H1 (cell line): ENCODE measurements around the gene GSTT4. TPM values are rescaled to one million over a fixed set of nuclear protein-coding genes. Genes with fewer than 3 reads are reported as not detected.

ENCODE experiments used
- CTCF ChIA-PET: fragments of 300-600 bp; sonication (Branson Sonifier 250); formaldehyde crosslinking; loops from one replicate; lab custom pipeline; 2021; ENCODE audit not compliant: partially characterized antibody; lab: Charles Lee
- POLR2A ChIA-PET: fragments of 300-600 bp; sonication (Branson Sonifier 250); formaldehyde crosslinking; loops from one replicate; lab custom pipeline; 2021; ENCODE audit warnings: inconsistent platforms; ENCODE audit not compliant: partially characterized antibody; lab: Charles Lee
- DNase-seq, 2 experiments: peaks; one replicate each; pipeline versions ENCODE4 v3.0.0 to v3.0.0-alpha.2; 2010 to 2022; ENCODE audit warnings: low spot score in 2 of 2, low read depth in 1 of 2, mixed read lengths in 1 of 2
- FAIRE-seq: peaks from 2 replicates; lab custom pipeline; 2011; peaks lifted over from hg19 to GRCh38; lab: Jason Lieb, UNC
- H2AFZ ChIP-seq: 2 replicates; pipeline ENCODE4 v1.8.1; 2012; ENCODE audit warnings: low read length, inconsistent platforms
- H2AK5ac ChIP-seq: 2 replicates; pipeline ENCODE4 v1.6.1; 2013; ENCODE audit warnings: low read depth, low read length
- H2BK120ac ChIP-seq: replicated peaks from 2 replicates; pipeline ENCODE3; 2013; ENCODE audit warnings: low read depth, low read length, inconsistent platforms
- H2BK12ac ChIP-seq: 2 replicates; pipeline ENCODE4 v1.6.1; 2013; ENCODE audit warnings: low read depth, low read length
- H2BK15ac ChIP-seq: 2 replicates; pipeline ENCODE4 v1.6.1; 2013; ENCODE audit warnings: low read length
- H2BK20ac ChIP-seq: 2 replicates; pipeline ENCODE4 v1.6.1; 2013; ENCODE audit warnings: low read length
- H2BK5ac ChIP-seq: 2 replicates; pipeline ENCODE4 v1.6.1; 2013; ENCODE audit warnings: low read depth, low read length
- H3K14ac ChIP-seq: 2 replicates; pipeline ENCODE4 v1.6.1; 2013; ENCODE audit warnings: inconsistent platforms; ENCODE audit not compliant: insufficient read length
- H3K18ac ChIP-seq: 2 replicates; pipeline ENCODE4 v1.6.1; 2013; ENCODE audit warnings: low read length; ENCODE audit errors: extremely low read depth
- H3K23ac ChIP-seq: 2 replicates; pipeline ENCODE4 v1.6.1; 2013; ENCODE audit warnings: inconsistent platforms; ENCODE audit not compliant: insufficient read length
- H3K23me2 ChIP-seq: 2 replicates; pipeline ENCODE4 v1.6.1; 2013; ENCODE audit warnings: low read depth, low read length
- H3K27ac ChIP-seq: 2 replicates; pipeline ENCODE4 v1.6.1; 2011; ENCODE audit warnings: low read depth, low read length, inconsistent platforms
- H3K27me3 ChIP-seq, 4 experiments: replicated peaks in 1 of 4; 1 replicate in 1 of 4; 2 replicates in 3 of 4; pipeline versions ENCODE4 v1.6.1 to v1.8.1; 2011 to 2013; ENCODE audit warnings: low read length in 3 of 4, mild to moderate bottlenecking in 3 of 4, inconsistent platforms in 2 of 4, mixed read lengths in 2 of 4, moderate library complexity in 1 of 4; ENCODE audit not compliant: control insufficient read depth in 3 of 4, insufficient read depth in 3 of 4; ENCODE audit errors: extremely low read depth in 1 of 4
- H3K36me3 ChIP-seq, 4 experiments: 2 replicates each; pipeline versions ENCODE4 v1.6.1 to v1.8.1; 2011 to 2013; ENCODE audit warnings: mild to moderate bottlenecking in 4 of 4, low read length in 3 of 4, moderate library complexity in 2 of 4, control low read depth in 1 of 4, inconsistent platforms in 1 of 4; ENCODE audit not compliant: insufficient read depth in 4 of 4, control insufficient read depth in 2 of 4
- H3K4ac ChIP-seq: replicated peaks from 2 replicates; pipeline ENCODE3; 2013; ENCODE audit warnings: low read length, low read depth, mixed read lengths, inconsistent platforms; ENCODE audit not compliant: insufficient read length
- H3K4me1 ChIP-seq, 4 experiments: replicated peaks in 1 of 4; 1 replicate in 1 of 4; 2 replicates in 3 of 4; pipeline versions ENCODE4 v1.6.1 to v1.8.1; 2011 to 2013; ENCODE audit warnings: low read length in 3 of 4, inconsistent platforms in 2 of 4, mixed read lengths in 1 of 4; ENCODE audit not compliant: insufficient read depth in 4 of 4, control insufficient read depth in 3 of 4
- H3K4me2 ChIP-seq, 2 experiments: 2 replicates each; pipeline versions ENCODE4 v1.6.1 to v1.8.1; 2011 to 2013; ENCODE audit warnings: low read depth in 2 of 2, low read length in 2 of 2, control low read depth in 1 of 2, inconsistent platforms in 1 of 2, mild to moderate bottlenecking in 1 of 2; ENCODE audit not compliant: insufficient read depth in 1 of 2
- H3K4me3 ChIP-seq, 4 experiments: fragments of 200-600, 300-600 bp in 1 of 4; sonication (generic), shearing (Covaris generic), sonication (Bioruptor Twin) in 1 of 4; 2 replicates each; pipeline versions ENCODE4 v1.5.1 to v1.8.1; 2011 to 2016; ENCODE audit warnings: low read length in 4 of 4, low read depth in 3 of 4, control low read depth in 2 of 4, inconsistent platforms in 2 of 4, mild to moderate bottlenecking in 2 of 4, mixed read lengths in 1 of 4, moderate library complexity in 1 of 4; ENCODE audit not compliant: insufficient read depth in 2 of 4; ENCODE audit errors: extremely low read depth in 1 of 4
- H3K56ac ChIP-seq: replicated peaks from 2 replicates; pipeline ENCODE3; 2013; ENCODE audit warnings: low read depth, mild to moderate bottlenecking, mixed read lengths, low read length, inconsistent platforms; ENCODE audit not compliant: insufficient read length
- H3K79me1 ChIP-seq: 2 replicates; pipeline ENCODE4 v1.6.1; 2013; ENCODE audit warnings: low read depth, low read length, control low read depth
- H3K79me2 ChIP-seq, 2 experiments: 2 replicates each; pipeline versions ENCODE4 v1.6.1 to v1.8.1; 2012 to 2013; ENCODE audit warnings: low read length in 2 of 2, mild to moderate bottlenecking in 2 of 2, inconsistent platforms in 1 of 2; ENCODE audit not compliant: insufficient read depth in 2 of 2, control insufficient read depth in 1 of 2
- H3K9ac ChIP-seq, 4 experiments: replicated peaks in 1 of 4; 1 replicate in 1 of 4; 2 replicates in 3 of 4; pipeline versions ENCODE4 v1.6.1 to v1.8.1; 2011 to 2013; ENCODE audit warnings: low read depth in 3 of 4, low read length in 3 of 4, control low read depth in 2 of 4, mild to moderate bottlenecking in 2 of 4, moderate library complexity in 2 of 4, inconsistent platforms in 1 of 4; ENCODE audit errors: extremely low read depth in 1 of 4
- H3K9me3 ChIP-seq, 2 experiments: 2 replicates each; pipeline versions ENCODE4 v1.6.1 to v1.8.1; 2012 to 2013; ENCODE audit warnings: mild to moderate bottlenecking in 2 of 2, moderate library complexity in 2 of 2, control low read depth in 1 of 2, inconsistent platforms in 1 of 2, low read depth in 1 of 2, low read length in 1 of 2, mixed read lengths in 1 of 2; ENCODE audit not compliant: insufficient read depth in 2 of 2
- H4K20me1 ChIP-seq, 2 experiments: replicated peaks in 1 of 2; 2 replicates each; pipeline versions ENCODE3 to v1.8.1; 2011 to 2013; ENCODE audit warnings: inconsistent platforms in 2 of 2, low read length in 2 of 2, mild to moderate bottlenecking in 1 of 2; ENCODE audit not compliant: insufficient read depth in 2 of 2, control insufficient read depth in 1 of 2
- H4K5ac ChIP-seq: 2 replicates; pipeline ENCODE4 v1.6.1; 2013; ENCODE audit warnings: low read length, low read depth, mixed read lengths, inconsistent platforms; ENCODE audit not compliant: insufficient read length
- H4K8ac ChIP-seq: 2 replicates; pipeline ENCODE4 v1.8.0; 2013; ENCODE audit warnings: mild to moderate bottlenecking, moderate library complexity, low read length, inconsistent platforms; ENCODE audit not compliant: insufficient read depth; ENCODE audit errors: extremely low read depth
- H4K91ac ChIP-seq: replicated peaks from 2 replicates; pipeline ENCODE3; 2013; ENCODE audit warnings: low read length, mixed read lengths, inconsistent platforms; ENCODE audit not compliant: insufficient read length
- BRCA1 ChIP-seq: IDR thresholded peaks from 2 replicates; pipeline ENCODE4 v1.6.1; 2012; ENCODE audit warnings: low read depth, low read length, improper control_type of control experiment
- CTBP2 ChIP-seq: IDR thresholded peaks from 2 replicates; pipeline ENCODE4 v1.7.0; 2011; ENCODE audit warnings: borderline replicate concordance, mild to moderate bottlenecking, moderate library complexity, mixed read lengths, low read length; ENCODE audit not compliant: insufficient read depth, insufficient read length
- CTCF ChIP-seq, 3 experiments: IDR thresholded peaks; 1 replicate in 2 of 3; 2 replicates in 1 of 3; pipeline versions ENCODE4 v1.5.1 to v1.6.1; 2011; ENCODE audit warnings: low read length in 3 of 3, mild to moderate bottlenecking in 3 of 3, inconsistent platforms in 2 of 3, low read depth in 1 of 3, moderate library complexity in 1 of 3; ENCODE audit not compliant: insufficient read depth in 1 of 3; ENCODE audit errors: control extremely low read depth in 1 of 3
- E2F6 ChIP-seq: IDR thresholded peaks from 2 replicates; pipeline ENCODE4 v1.6.1; 2012; ENCODE audit warnings: inconsistent platforms
- GTF2F1 ChIP-seq: IDR thresholded peaks from 2 replicates; pipeline ENCODE4 v1.6.1; 2012; ENCODE audit warnings: low read depth, low read length, improper control_type of control experiment, borderline replicate concordance
- JUND ChIP-seq: IDR thresholded peaks from 2 replicates; pipeline ENCODE4 v1.6.1; 2011; ENCODE audit warnings: mild to moderate bottlenecking, improper control_type of control experiment, low read length
- NANOG ChIP-seq: IDR thresholded peaks from 2 replicates; pipeline ENCODE4 v1.6.1; 2011; ENCODE audit warnings: low read length, low read depth, mild to moderate bottlenecking, inconsistent platforms; ENCODE audit not compliant: insufficient read depth, poor library complexity, severe bottlenecking
- RAD21 ChIP-seq, 2 experiments: IDR thresholded peaks in 1 of 2; conservative IDR thresholded peaks in 1 of 2; 2 replicates each; pipeline ENCODE4 v1.6.1; 2011; ENCODE audit warnings: low read depth in 2 of 2, low read length in 2 of 2, improper control_type of control experiment in 1 of 2, inconsistent platforms in 1 of 2, mild to moderate bottlenecking in 1 of 2, moderate library complexity in 1 of 2
- RXRA ChIP-seq: IDR thresholded peaks from 2 replicates; pipeline ENCODE4 v1.6.1; 2011; ENCODE audit warnings: low read depth, mild to moderate bottlenecking, low read length, moderate library complexity; ENCODE audit not compliant: insufficient read depth
- SIRT6 ChIP-seq: IDR thresholded peaks from one replicate; pipeline ENCODE4 v1.7.1; 2012; ENCODE audit warnings: low read length, inconsistent platforms
- SP2 ChIP-seq: IDR thresholded peaks from 2 replicates; pipeline ENCODE4 v1.6.1; 2012; ENCODE audit warnings: mild to moderate bottlenecking, low read length, inconsistent platforms
- WGBS, 2 experiments: shearing (Covaris generic) in 1 of 2; methylation state at CpG; one replicate each; pipeline versions ENCODE4 v1.1.6 to v1.1.7; 2013 to 2015; ENCODE audit warnings: low lambda C conversion rate in 2 of 2, mixed read lengths in 2 of 2, inconsistent platforms in 1 of 2, low coverage in 1 of 2, missing lambda C conversion rate in 1 of 2; ENCODE audit not compliant: insufficient replicate concordance in 2 of 2, insufficient coverage in 1 of 2, insufficient read length in 1 of 2; ENCODE audit errors: extremely low coverage in 1 of 2, missing lambda C conversion rate in 1 of 2; 5-methylcytosine and 5-hydroxymethylcytosine counted together
- polyA plus RNA-seq, 7 experiments: library from polyadenylated mRNA; depleted of rRNA in 3 of 7; stranded (reverse) in 5 of 7; unstranded in 2 of 7; fragments of >200 nt in 5 of 7; fragments of 200-250 nt in 2 of 7; gene quantifications; 1 replicate in 5 of 7; 2 replicates in 1 of 7; 4 replicates in 1 of 7; pipeline versions ENCODE4 v1.2.1 to v1.2.3, GENCODE V29; 2011 to 2013; ENCODE audit warnings: missing spikeins in 2 of 7, mixed read lengths in 2 of 7
- total RNA-seq: library from RNA; stranded (reverse); fragmentation: NEBNext Ultra II Directional; extraction: Animal tissue kit (Norgen Biotek cat#: 25700); gene quantifications from 2 replicates; pipeline ENCODE4 v1.2.1, GENCODE V29; 2021

GSTT4 gene
- total and polyA plus RNA-seq, 2 of the 8 experiments (the other 6 are each of a cell fraction or from before 2014, with no cell fraction given) = 0.14 TPM; not detected in 1

GRCh38 chr22:24043958-24044357 lies 38.7 kb upstream of the GSTT4 start:
- no peak overlapping the region for H4K8ac ChIP-seq
- TF ChIP-seq BRCA1 = no peak
- TF ChIP-seq NANOG = no peak
- no peak for TF ChIP-seq SIRT6
- TF ChIP-seq GTF2F1 = no peak
- no peak for TF ChIP-seq RXRA
- no peak for TF ChIP-seq SP2
- TF ChIP-seq E2F6 = no peak
- no peak for TF ChIP-seq CTBP2
- TF ChIP-seq CTCF (IDR thresholded peaks at IDR 0.05; ENCODE audit: control extremely low read depth in 1 of 3, insufficient read depth in 1 of 3, low read depth in 1 of 3, low read length in 3 of 3) = no peak
- no peak for TF ChIP-seq JUND
- TF ChIP-seq RAD21 (IDR thresholded peaks at IDR 0.05 in 1 of 2, conservative IDR thresholded peaks at IDR 0.05 in 1 of 2; ENCODE audit: low read depth in 2 of 2, low read length in 2 of 2) = no peak

More at GRCh38 chr22:24043958-24044357, 38.7 kb upstream of the GSTT4 start:
- Histone ChIP-seq H2BK5ac (no peak overlapping the region), H2BK20ac (no peak overlapping the region), H3K27me3 (no peaks in the 10 kb centered on the region), H3K27ac (no peak overlapping the region), H2AFZ (no peak overlapping the region), H3K4ac (no peak overlapping the region), H3K4me2 (no peak overlapping the region), H3K9ac (no peak overlapping the region), H2BK12ac (no peak overlapping the region), H2AK5ac (no peak overlapping the region), H4K5ac (no peak overlapping the region), H2BK15ac (no peak overlapping the region), H4K91ac (no peak overlapping the region), H3K23me2 (no peaks in the 10 kb centered on the region), H3K23ac (no peak overlapping the region), H3K9me3 (no peaks in the 10 kb centered on the region), H2BK120ac (no peak overlapping the region), H3K36me3 (peaks cover 3 to 29% (median 4%) of the 10 kb centered on the region in 4 experiments; a peak in 6 of 8 replicates), H3K4me1 (no peaks in the 10 kb centered on the region), H3K79me2 (no peaks in the 10 kb centered on the region), H3K18ac (no peak overlapping the region), H3K14ac (no peak overlapping the region), H3K4me3 (no peak overlapping the region), H3K79me1 (no peaks in the 10 kb centered on the region), H4K20me1 (no peaks in the 10 kb centered on the region), H3K56ac (no peak overlapping the region)
- FAIRE-seq (no peak), DNase-seq (no peak)
- 92% methylated on average over 4 of the region's 4 CpGs; no CpG with 5 or more reads in 1 of the 2 experiments for WGBS, 2 experiments
- ChIA-PET CTCF (no interaction called here), POLR2A (no interaction called here)
